HG03108 (cell line): ENCODE measurements around the gene DIPK1B.

Experiments used
- ATAC-seq: cut with Tn5 transposase; IDR thresholded peaks from one replicate; pipeline ENCODE4 v1.9.1; 2021; ENCODE audit warnings: moderate library complexity; ENCODE audit not compliant: unreplicated experiment

DIPK1B gene

DNA sequence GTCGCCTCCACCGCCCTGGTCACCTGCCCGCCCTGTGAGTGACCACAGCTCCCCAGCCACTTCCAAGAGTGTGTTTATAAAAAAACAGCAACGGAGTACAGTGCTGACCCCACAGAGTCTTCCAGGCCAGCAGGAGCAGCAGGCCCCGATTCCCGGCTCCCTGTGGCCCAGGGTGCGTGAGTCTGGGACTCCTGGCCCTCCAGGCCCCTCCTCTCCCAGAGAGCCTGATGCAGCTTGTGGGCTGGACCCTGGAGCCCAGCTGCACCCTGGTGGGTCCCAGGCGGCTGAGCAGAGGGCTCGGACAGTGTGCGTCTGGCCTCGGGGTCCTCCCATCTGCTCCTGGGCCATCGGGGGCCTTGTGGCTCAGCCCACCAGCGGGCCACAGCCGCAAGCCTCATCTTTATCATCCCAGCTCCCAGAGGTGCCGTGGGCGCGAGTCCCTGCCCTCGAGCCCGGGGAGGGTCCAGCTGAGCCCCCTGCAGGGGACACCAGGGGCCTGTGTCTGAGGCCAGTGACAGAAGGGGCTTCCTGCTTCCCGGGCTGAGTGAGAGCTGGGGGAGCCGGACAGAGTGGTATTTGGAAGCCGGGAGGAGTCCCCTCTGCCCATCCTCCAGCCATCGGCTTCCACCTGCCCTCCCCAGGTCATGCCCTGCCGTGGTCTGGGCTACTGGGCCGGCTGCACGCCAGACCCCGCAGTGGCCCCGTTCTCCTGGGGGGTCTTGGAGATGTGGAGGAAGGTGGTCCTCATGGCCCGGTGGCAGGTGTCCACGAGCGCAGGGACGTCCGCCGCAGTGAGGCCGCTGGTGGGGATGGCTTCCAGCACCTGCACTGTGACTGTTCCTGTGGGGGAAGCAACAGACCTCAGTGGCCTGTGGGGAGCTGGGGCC lies 39.0 kb upstream of the DIPK1B start:
- no peak for ATAC-seq

GRCh38 chr9:136673975-136674785 lies 38.2 kb upstream of the DIPK1B start:
- ATAC-seq = no peak

DNA sequence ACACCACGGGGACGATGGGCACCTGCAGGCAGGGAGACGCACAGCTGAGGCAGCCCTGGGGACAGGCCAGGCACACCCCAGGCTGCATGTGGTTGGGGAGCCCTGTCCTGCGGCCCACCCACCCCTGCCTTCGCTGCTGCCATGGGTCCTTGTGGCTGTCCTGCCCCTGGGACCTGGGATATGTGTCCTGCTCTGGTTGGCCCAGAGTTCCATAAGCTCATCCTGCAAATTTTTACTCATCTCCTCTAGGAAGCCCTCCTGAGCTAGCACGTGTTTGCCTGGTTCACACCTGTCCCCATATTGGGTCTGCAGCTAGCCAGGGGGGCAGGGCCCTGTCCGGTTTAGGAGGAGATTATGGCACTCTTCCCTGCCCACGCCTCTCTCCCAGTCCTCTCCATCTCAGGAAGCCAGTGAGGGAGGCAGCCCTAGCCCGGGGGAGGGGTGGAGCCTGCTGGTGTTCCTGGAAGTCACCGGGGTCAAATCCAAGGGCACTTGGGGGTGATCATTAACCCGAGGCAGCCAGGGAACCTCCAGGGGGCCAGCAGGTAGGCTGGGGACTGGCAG lies 37.5 kb upstream of the DIPK1B start:
- no peak for ATAC-seq

GRCh38 chr9:136675477-136676296 lies 36.7 kb upstream of the DIPK1B start:
- ATAC-seq = no peak

DNA sequence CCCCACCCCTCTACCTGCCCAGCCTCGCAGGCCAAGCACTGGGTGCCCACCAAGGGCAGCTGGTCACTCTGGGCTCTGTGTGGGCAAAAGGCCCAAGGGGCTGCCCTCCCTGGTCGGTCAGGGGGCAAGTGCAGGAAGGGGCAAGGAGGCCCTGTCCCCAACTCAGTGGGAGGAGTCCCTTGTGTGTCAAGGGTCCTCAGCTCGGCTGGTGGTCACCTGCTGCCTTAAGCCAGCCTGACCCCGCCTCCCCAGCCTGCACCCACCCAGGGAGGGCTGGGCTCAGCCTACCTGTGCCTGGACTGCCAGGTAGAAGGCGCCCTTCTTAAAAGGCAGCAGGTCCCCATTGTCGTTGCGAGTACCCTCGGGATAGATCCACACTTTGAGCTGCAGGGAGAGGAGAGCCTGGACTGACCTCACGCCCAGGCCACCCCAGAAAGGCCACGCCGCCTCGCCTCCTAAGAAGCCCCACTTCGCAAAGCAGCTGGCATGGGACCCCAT lies 36.0 kb upstream of the DIPK1B start:
- no peak for ATAC-seq

GRCh38 chr9:136676920-136677686 lies 35.3 kb upstream of the DIPK1B start:
- no peak for ATAC-seq

GRCh38 chr9:136678034-136678433 lies 34.3 kb upstream of the DIPK1B start:
- no peak for ATAC-seq

DNA sequence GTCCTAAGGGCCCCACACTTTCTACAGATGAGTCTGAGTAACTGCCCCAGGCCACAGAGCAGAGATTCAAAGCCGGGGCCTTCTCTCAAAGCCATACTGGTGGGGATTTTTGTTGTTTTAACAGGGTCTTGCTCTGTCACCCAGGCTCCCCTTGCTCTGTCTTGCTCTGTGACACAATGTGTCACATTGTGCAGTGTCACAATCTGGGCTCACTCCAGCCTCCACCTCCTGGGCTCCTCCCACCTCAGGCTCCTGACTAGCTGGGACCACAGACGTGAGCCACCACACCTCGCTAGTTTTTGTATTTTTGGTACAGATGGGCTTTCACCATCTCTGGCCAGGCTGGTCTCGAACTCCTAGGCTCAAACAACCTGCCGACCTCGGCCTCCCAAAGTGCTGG lies 33.7 kb upstream of the DIPK1B start:
- ATAC-seq = no peak

DNA sequence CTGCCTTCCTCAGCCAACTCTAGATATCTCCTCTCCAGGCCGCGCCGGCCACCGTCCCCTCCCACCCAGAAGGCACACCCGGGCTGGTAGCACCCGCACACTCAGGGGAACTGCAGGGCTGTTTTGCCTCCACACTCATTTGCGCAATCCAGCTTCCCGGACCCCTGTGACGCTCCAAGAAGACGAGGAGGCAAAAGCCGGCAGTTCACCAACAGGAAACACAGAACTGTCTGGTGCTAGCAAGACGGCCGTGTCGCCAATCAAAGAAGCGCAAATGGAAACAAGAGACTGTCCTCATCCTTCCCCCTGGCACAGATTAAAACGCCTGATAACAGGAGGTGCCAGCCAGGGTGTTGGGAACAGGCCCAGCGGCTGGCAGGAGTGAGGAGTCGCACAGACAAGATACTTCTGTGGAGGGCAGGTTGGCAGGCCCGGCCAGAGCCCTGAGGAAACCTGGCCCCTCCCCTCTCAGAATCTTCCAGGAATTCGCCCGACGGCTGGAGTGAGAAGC lies 32.9 kb upstream of the DIPK1B start:
- no peak for ATAC-seq

- no peak for ATAC-seq
Measured at GRCh38 chr9:136681029-136681428, 31.3 kb upstream of the DIPK1B start.

DNA sequence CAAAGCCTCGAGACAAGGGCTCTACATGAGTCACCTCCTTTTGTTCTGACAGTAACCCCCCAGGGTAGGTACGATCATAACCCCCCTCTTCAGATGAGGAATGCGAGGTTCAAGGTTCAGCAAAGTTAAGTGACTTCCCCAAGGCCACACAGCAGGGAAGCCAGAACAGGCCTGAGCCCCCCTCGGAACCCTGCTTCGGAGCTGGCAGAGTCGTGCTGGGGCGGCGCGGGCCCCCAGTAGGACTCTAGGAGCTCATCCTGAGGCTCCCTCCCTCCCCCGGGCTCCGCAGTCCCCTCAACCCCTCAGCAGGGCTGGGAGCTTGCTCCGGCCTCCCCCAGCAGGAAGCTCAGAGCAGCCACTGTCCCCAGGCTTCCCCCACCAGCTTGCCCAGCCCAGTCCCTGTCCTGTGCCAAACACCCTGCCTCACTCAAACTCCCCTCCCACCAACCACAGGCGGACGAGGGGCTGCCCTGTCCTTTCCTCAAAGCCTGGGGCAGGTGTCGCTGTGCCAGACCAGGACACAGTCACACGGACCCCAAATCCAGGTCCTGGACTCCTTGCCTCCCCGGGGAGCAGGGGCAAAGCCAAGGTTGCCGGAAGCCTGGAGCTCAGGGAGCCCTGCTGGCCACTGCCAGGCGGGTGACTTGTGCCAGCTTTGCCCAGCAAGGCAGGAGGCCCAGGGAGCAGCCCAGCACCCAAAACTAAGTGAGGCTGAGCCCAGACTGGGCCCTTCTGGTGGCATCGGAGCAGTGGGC lies 30.2 kb upstream of the DIPK1B start:
- ATAC-seq = no peak

GRCh38 chr9:136682710-136683109 lies 29.7 kb upstream of the DIPK1B start:
- ATAC-seq = no peak

GRCh38 chr9:136683173-136683745 lies 29.1 kb upstream of the DIPK1B start:
- ATAC-seq = no peak

GRCh38 chr9:136683755-136684154 lies 28.6 kb upstream of the DIPK1B start:
- no peak for ATAC-seq

GRCh38 chr9:136684339-136684738 lies 28.0 kb upstream of the DIPK1B start:
- no peak for ATAC-seq

- ATAC-seq = no peak
Measured at GRCh38 chr9:136684799-136685198, 27.6 kb upstream of the DIPK1B start.

DNA sequence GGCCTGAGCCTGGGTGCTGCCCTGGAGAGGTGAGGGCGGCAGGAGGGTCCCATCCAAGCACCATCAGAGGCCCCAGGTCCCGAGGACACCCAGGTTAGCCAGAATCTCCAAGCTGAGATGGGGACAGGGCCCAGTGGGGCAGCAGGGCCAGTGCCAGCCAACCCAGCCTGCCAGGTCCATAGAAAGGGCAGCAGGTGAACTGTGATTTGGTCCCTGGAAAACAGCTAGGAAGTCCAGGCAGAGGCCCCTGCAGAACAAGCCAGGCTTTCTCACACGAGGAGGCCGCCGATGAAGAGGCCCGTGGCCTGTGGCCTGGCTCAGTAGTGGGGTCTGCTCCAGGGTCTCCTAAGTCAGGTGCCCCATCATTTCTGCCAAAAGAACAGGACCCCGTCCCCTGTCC lies 27.2 kb upstream of the DIPK1B start:
- ATAC-seq = no peak

GRCh38 chr9:136685790-136686533 lies 26.4 kb upstream of the DIPK1B start:
- ATAC-seq = no peak
